ENCODE data around the gene HS6ST1. TPM values are rescaled to one million over a fixed set of nuclear protein-coding genes. Genes with fewer than 3 reads are reported as not detected.

The HS6ST1 gene
- total RNA-seq, 2 donors from 2014 or later = 69.0 to 233 TPM

DNA sequence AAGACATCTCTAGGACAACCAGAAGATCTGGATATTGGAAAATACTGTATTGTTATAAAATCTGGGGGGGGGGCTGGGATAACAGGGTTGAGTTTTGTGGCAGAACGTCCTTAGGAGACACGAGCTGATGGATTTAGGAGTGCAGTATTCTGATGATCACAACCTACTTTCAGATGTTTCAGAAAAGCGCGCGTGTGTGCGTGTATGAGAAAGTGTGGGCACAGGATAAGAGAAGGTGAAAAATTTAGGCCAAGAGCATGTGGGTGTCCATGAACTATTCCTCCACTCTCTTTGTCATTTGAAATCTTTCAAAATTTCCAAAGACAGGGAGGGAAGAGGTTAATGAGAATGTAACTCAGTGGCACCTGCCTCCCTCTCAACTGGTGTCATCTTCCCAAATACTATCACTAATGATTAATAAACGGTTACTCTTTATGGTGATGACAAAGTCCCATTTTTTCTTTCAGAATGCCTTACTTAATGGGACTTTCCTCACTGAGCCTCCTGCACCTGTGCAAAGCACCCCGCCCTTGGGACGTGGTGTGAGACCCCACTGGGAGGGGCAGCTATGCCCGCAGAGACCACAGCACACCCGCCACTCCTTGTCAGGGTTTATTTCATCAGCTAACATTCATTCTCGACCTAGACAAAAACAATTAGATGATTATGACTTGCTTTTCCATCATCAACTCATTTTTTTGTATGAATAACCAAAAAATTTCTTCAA lies 53.6 kb downstream of the HS6ST1 start:
- H3K27me3 ChIP-seq (replicated peaks; ENCODE audit: insufficient read depth) = no peaks in the 10 kb centered on the region
- H3K27ac ChIP-seq = no peak overlapping the region
- H3K4me1 ChIP-seq (replicated peaks) = peaks cover under 1% of the 10 kb centered on the region
- H3K4me3 ChIP-seq = no peak overlapping the region
- no peak for DNase-seq (ENCODE audit: low spot score)
- intact Hi-C loops (cut with DNase I) = no loop called here
- TF ChIP-seq, protein P1, sequence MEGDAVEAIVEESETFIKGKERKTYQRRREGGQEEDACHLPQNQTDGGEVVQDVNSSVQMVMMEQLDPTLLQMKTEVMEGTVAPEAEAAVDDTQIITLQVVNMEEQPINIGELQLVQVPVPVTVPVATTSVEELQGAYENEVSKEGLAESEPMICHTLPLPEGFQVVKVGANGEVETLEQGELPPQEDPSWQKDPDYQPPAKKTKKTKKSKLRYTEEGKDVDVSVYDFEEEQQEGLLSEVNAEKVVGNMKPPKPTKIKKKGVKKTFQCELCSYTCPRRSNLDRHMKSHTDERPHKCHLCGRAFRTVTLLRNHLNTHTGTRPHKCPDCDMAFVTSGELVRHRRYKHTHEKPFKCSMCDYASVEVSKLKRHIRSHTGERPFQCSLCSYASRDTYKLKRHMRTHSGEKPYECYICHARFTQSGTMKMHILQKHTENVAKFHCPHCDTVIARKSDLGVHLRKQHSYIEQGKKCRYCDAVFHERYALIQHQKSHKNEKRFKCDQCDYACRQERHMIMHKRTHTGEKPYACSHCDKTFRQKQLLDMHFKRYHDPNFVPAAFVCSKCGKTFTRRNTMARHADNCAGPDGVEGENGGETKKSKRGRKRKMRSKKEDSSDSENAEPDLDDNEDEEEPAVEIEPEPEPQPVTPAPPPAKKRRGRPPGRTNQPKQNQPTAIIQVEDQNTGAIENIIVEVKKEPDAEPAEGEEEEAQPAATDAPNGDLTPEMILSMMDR (IDR thresholded peaks at IDR 0.05) = no peak
- no peak for TF ChIP-seq POLR2AphosphoS5 (IDR thresholded peaks at IDR 0.05)
- TF ChIP-seq POLR2A (IDR thresholded peaks at IDR 0.05) = no peak
- no peaks in the 10 kb centered on the region for H3K36me3 ChIP-seq
- 72% methylated on average over 12 of the region's 12 CpGs for WGBS
- no peaks in the 10 kb centered on the region for H3K9me3 ChIP-seq

DNA sequence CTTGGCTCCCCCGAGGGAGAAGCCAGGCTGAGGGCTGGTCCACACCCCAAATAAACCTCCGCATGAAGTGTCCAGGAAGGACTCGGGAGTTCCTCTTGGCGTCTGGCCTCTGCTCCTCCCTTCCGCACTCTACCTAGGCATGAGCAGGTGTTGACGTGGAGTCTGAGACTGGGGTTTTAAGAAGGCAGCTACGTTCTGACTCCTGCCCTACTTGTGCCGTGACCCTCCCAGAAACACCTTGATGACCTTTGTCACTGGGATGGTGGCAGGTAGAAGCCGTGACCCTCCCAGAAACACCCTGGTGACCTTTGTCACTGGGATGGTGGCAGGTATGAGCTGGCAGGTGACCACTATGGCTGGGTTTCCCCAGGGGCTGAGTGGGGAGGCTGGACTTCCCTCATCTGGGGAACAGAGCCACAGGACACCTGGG lies 54.8 kb downstream of the HS6ST1 start:
- Histone ChIP-seq H3K36me3 (no peaks in the 10 kb centered on the region), H3K4me3 (no peak overlapping the region), H3K27me3 (replicated peaks; ENCODE audit: insufficient read depth) (no peaks in the 10 kb centered on the region), H3K27ac (no peak overlapping the region), H3K9me3 (no peaks in the 10 kb centered on the region), H3K4me1 (replicated peaks) (no peaks in the 10 kb centered on the region)
- 89% methylated on average over 9 of the region's 9 CpGs for WGBS
- no peak for DNase-seq (ENCODE audit: low spot score)
- intact Hi-C loops (cut with DNase I) = no loop called here
- no peak for TF ChIP-seq POLR2AphosphoS5 (IDR thresholded peaks at IDR 0.05)
- TF ChIP-seq, protein P1 (IDR thresholded peaks at IDR 0.05) = no peak
- TF ChIP-seq POLR2A (IDR thresholded peaks at IDR 0.05) = no peak

DNA sequence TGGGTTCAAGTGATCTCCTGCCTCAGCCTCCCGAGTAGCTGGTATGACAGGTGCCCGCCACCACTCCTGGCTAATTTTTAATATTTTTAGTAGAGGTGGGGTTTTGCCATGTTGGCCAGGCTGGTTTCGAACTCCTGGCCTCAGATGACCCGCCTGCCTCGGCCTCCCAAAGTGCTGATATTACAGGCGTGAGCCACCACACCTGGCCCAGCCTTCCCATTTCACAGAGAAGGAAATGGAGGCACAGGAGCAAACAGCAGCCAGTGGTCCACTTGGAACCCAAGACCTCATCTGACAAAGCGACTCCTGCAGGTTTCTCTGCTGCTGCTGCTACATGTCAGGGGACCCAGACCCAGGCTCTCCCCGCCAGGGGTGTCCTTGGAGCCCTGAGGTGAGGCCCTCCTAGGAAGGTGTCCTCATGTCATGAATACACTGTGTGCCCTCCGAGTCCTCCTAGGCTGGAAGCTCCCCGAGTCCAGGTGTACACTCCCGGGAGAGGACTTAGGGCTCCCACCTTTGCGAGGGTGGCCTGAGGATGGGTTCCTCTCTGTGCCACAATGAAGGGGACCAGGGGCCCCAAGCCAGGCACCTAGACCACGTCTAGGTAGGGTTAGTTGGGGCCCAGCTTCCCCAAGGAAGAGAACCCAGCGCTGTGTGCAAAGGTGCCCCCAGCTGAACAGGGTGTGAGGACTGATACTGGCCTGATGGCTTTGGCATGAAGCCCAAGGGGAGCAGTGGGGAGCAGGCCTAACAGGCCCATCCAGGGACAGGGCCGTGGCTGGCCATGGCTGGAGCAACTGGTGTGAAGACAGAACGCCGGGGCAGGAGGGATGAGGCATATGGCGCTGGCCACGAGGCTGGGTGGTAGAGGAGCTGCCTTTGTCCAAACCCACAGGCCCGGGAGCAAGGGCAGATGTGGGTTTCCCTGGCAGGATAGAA lies 56.1 kb downstream of the HS6ST1 start:
- DNase-seq (ENCODE audit: low spot score) = no peak
- no peak overlapping the region for H3K4me3 ChIP-seq
- no peaks in the 10 kb centered on the region for H3K9me3 ChIP-seq
- H3K4me1 ChIP-seq (replicated peaks) = no peaks in the 10 kb centered on the region
- no peaks in the 10 kb centered on the region for H3K36me3 ChIP-seq
- 90% methylated on average over 20 of the region's 20 CpGs for WGBS
- intact Hi-C loops (cut with DNase I) = no loop called here
- H3K27ac ChIP-seq = no peak overlapping the region
- H3K27me3 ChIP-seq (replicated peaks; ENCODE audit: insufficient read depth) = no peaks in the 10 kb centered on the region
- TF ChIP-seq, protein P1 (IDR thresholded peaks at IDR 0.05) = no peak
- TF ChIP-seq POLR2AphosphoS5 (IDR thresholded peaks at IDR 0.05) (no peak), POLR2A (IDR thresholded peaks at IDR 0.05) (no peak)

DNA sequence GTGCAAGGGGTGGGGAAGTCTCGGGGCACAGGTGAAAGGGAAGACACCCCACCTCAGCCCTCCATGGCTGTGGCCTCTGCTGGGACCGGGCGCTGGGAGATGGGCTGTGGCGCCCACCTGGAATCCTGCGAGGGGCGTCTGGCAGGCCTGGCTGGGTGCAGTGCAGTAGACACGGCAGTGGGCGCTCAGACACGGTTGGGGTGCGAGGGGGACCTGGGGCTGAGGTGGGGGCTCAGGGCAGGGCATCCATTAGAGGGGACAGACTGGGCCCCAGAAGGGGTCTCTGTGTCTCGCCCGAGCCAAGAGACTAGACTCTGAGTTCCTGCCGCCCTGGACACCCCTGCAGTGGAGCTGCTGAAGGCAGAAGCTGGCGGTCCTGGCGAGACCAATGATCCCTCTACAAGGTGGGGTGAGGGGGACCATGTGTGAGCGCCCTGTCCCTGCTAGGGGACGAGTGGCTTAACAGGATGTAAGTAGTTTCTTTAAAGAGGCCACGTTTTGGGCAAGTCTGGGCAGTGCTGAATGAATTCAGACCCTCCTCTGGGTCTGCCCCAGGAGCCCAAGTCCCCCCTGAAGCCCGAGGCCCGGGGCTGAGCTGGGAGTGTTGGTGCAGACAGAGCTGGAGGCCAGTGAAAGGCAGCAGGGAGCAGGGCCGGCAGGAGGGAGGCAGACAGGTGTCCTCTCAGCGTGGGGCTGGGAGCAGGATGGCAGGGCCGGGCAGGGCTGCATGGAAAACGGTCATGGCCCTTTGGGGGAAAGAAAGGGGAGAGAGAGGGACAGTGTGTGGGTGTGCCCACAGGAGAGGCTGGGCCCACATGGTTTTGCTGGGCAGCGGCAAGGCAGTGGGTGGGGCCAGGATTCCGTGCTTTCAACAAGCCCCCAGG lies 57.2 kb downstream of the HS6ST1 start:
- H3K27ac ChIP-seq = peak overlapping the region; percentile 22 to 25
- intact Hi-C loops (cut with DNase I) = no loop called here
- no peaks in the 10 kb centered on the region for H3K36me3 ChIP-seq
- H3K4me3 ChIP-seq = no peak overlapping the region
- no peaks in the 10 kb centered on the region for H3K27me3 ChIP-seq (replicated peaks; ENCODE audit: insufficient read depth)
- no peaks in the 10 kb centered on the region for H3K9me3 ChIP-seq
- 59% methylated on average over 26 of the region's 26 CpGs for WGBS
- H3K4me1 ChIP-seq (replicated peaks) = no peaks in the 10 kb centered on the region
- no peak for TF ChIP-seq POLR2AphosphoS5 (IDR thresholded peaks at IDR 0.05)
- no peak for TF ChIP-seq POLR2A (IDR thresholded peaks at IDR 0.05)
- TF ChIP-seq, protein P1 (IDR thresholded peaks at IDR 0.05) = no peak
- no peak for DNase-seq (ENCODE audit: low spot score)

Measured in prostate gland (tissue), 2 donors.